IMR-90 (cell line): ENCODE data around the gene SCAF11. TPM values are rescaled to one million over a fixed set of nuclear protein-coding genes. Genes with fewer than 3 reads are reported as not detected.

ENCODE experiments used
- ATAC-seq: fragments of 200-7000 bp; cut with Tn5 transposase; 2 replicates; pipeline ENCODE4 v1.9.1; 2020; ENCODE audit warnings: low read depth, mild to moderate bottlenecking, moderate library complexity
- BruUV-seq: library from RNA; stranded (reverse); fragments of 400-500 nt; replicated peaks from 2 replicates; lab custom pipeline; 2021; lab: Mats Ljungman, UMichigan
- CTCF ChIA-PET: fragments of 300-600 bp; formaldehyde crosslinking; extraction: SDS; loops from one replicate; lab custom pipeline; 2021; ENCODE audit warnings: antibody characterized with exemption; lab: Yijun Ruan, JAX
- POLR2A ChIA-PET: fragments of 300-600 bp; sonication (Branson Sonifier 250); formaldehyde crosslinking; loops from one replicate; lab custom pipeline; 2022; ENCODE audit warnings: antibody characterized with exemption; ENCODE audit not compliant: unreplicated experiment; lab: Charles Lee
- DNase-seq: peaks from one replicate; pipeline ENCODE4 v3.0.0; 2013
- H2AFZ ChIP-seq: replicated peaks from 2 replicates; pipeline ENCODE3; 2013; ENCODE audit warnings: low read length, mild to moderate bottlenecking; ENCODE audit not compliant: poor library complexity
- H2AK5ac ChIP-seq: 2 replicates; pipeline ENCODE4 v1.6.1; 2013; ENCODE audit warnings: low read depth, low read length, inconsistent platforms
- H2AK9ac ChIP-seq: replicated peaks from 2 replicates; pipeline ENCODE3; 2013; ENCODE audit warnings: mild to moderate bottlenecking, low read depth, low read length, moderate library complexity; ENCODE audit not compliant: poor library complexity
- H2BK120ac ChIP-seq: 2 replicates; pipeline ENCODE4 v1.6.1; 2013; ENCODE audit warnings: low read depth, low read length, inconsistent platforms
- H2BK15ac ChIP-seq: 3 replicates; pipeline ENCODE4 v1.6.1; 2013; ENCODE audit warnings: low read depth, low read length, inconsistent platforms
- H2BK20ac ChIP-seq: 2 replicates; pipeline ENCODE4 v1.6.1; 2013; ENCODE audit warnings: low read depth, mild to moderate bottlenecking, inconsistent platforms, low read length, moderate library complexity
- H2BK5ac ChIP-seq: 2 replicates; pipeline ENCODE4 v1.6.1; 2013; ENCODE audit warnings: mild to moderate bottlenecking, low read depth, low read length, inconsistent platforms; ENCODE audit not compliant: poor library complexity, severe bottlenecking
- H3K14ac ChIP-seq: replicated peaks from 2 replicates; pipeline ENCODE4 v1.6.1; 2013; ENCODE audit warnings: low read depth, low read length, inconsistent platforms
- H3K18ac ChIP-seq: 2 replicates; pipeline ENCODE4 v1.6.1; 2013; ENCODE audit warnings: low read depth, low read length, control low read depth
- H3K23ac ChIP-seq: 2 replicates; pipeline ENCODE4 v1.6.1; 2013; ENCODE audit warnings: low read depth, low read length, inconsistent platforms
- H3K27ac ChIP-seq: 2 replicates; pipeline ENCODE4 v1.5.1; 2013; ENCODE audit warnings: mild to moderate bottlenecking, control low read depth, low read length; ENCODE audit not compliant: insufficient read depth
- H3K27me3 ChIP-seq: 2 replicates; pipeline ENCODE4 v1.6.1; 2013; ENCODE audit warnings: low read length; ENCODE audit not compliant: control insufficient read depth, insufficient read depth
- H3K36me3 ChIP-seq: 2 replicates; pipeline ENCODE4 v1.6.1; 2013; ENCODE audit warnings: low read length, mixed read lengths; ENCODE audit not compliant: control insufficient read depth, insufficient read depth
- H3K4ac ChIP-seq: 2 replicates; pipeline ENCODE4 v1.6.1; 2013; ENCODE audit warnings: low read depth, low read length, inconsistent platforms
- H3K4me1 ChIP-seq: 2 replicates; pipeline ENCODE4 v1.6.1; 2013; ENCODE audit warnings: low read length, mixed read lengths; ENCODE audit not compliant: control insufficient read depth, insufficient read depth
- H3K4me2 ChIP-seq: 2 replicates; pipeline ENCODE4 v1.6.1; 2013; ENCODE audit warnings: low read depth, mild to moderate bottlenecking, control low read depth, low read length, moderate library complexity
- H3K4me3 ChIP-seq: 2 replicates; pipeline ENCODE4 v1.5.1; 2013; ENCODE audit warnings: low read depth, mild to moderate bottlenecking, control low read depth, low read length, moderate library complexity; ENCODE audit not compliant: insufficient read depth
- H3K56ac ChIP-seq: 2 replicates; pipeline ENCODE4 v1.6.1; 2013; ENCODE audit warnings: low read length, inconsistent platforms; ENCODE audit not compliant: insufficient read depth; ENCODE audit errors: extremely low read depth
- H3K79me1 ChIP-seq, 2 experiments: 2 replicates each; pipeline ENCODE4 v1.6.1; 2013; ENCODE audit warnings: low read length in 2 of 2, inconsistent platforms in 1 of 2, low read depth in 1 of 2
- H3K9ac ChIP-seq: 2 replicates; pipeline ENCODE4 v1.6.1; 2013; ENCODE audit warnings: low read depth, low read length, control low read depth
- H3K9me1 ChIP-seq: 2 replicates; pipeline ENCODE4 v1.6.1; 2013; ENCODE audit warnings: low read length, inconsistent platforms; ENCODE audit not compliant: insufficient read depth
- H3K9me3 ChIP-seq: 2 replicates; pipeline ENCODE4 v1.6.1; 2013; ENCODE audit warnings: low read length; ENCODE audit not compliant: control insufficient read depth, insufficient read depth
- H4K20me1 ChIP-seq: 2 replicates; pipeline ENCODE4 v1.6.1; 2013; ENCODE audit warnings: low read length, inconsistent platforms; ENCODE audit not compliant: insufficient read depth
- H4K5ac ChIP-seq: 2 replicates; pipeline ENCODE4 v1.6.1; 2013; ENCODE audit warnings: mild to moderate bottlenecking, low read depth, low read length, control low read depth
- H4K8ac ChIP-seq, 2 experiments: 2 replicates each; pipeline ENCODE4 v1.6.1; 2013; ENCODE audit warnings: low read depth in 2 of 2, low read length in 2 of 2, control low read depth in 1 of 2, inconsistent platforms in 1 of 2
- H4K91ac ChIP-seq: 2 replicates; pipeline ENCODE4 v1.6.1; 2013; ENCODE audit warnings: low read depth, low read length, inconsistent platforms; ENCODE audit not compliant: insufficient read depth
- CHD1 ChIP-seq: IDR thresholded peaks from 2 replicates; pipeline ENCODE4 v1.6.1; 2012; ENCODE audit warnings: low read depth, low read length, improper control_type of control experiment
- MAFK ChIP-seq: IDR thresholded peaks from 2 replicates; pipeline ENCODE4 v1.6.1; 2012; ENCODE audit warnings: low read depth, low read length, improper control_type of control experiment
- MAZ ChIP-seq: IDR thresholded peaks from 2 replicates; pipeline ENCODE4 v1.6.1; 2012; ENCODE audit warnings: low read depth, mild to moderate bottlenecking, low read length, improper control_type of control experiment, moderate library complexity, borderline replicate concordance
- MXI1 ChIP-seq: IDR thresholded peaks from 2 replicates; pipeline ENCODE4 v1.6.1; 2012; ENCODE audit warnings: low read depth, mild to moderate bottlenecking, low read length, moderate library complexity, borderline replicate concordance
- NFE2L2 ChIP-seq: fragments of 150-350 bp; IDR thresholded peaks from 2 replicates; pipeline ENCODE4 v1.6.1; 2016; ENCODE audit warnings: low read depth, mild to moderate bottlenecking, low read length
- RAD21 ChIP-seq: IDR thresholded peaks from 2 replicates; pipeline ENCODE4 v1.6.1; 2012; ENCODE audit warnings: low read length, improper control_type of control experiment
- RFX5 ChIP-seq: IDR thresholded peaks from 2 replicates; pipeline ENCODE4 v1.8.0; 2012; ENCODE audit warnings: low read depth, mild to moderate bottlenecking, low read length, moderate library complexity
- SMC3 ChIP-seq: fragments of 150-350 bp; IDR thresholded peaks from 2 replicates; pipeline ENCODE4 v1.6.1; 2016; ENCODE audit warnings: low read depth, mild to moderate bottlenecking, antibody characterized with exemption, low read length, moderate library complexity
- USF2 ChIP-seq: fragments of 150-350 bp; IDR thresholded peaks from 2 replicates; pipeline ENCODE4 v1.6.1; 2017; ENCODE audit warnings: mild to moderate bottlenecking, antibody characterized with exemption, low read length, low read depth
- WGBS, 2 experiments: methylation state at CpG; one replicate each; pipeline versions ENCODE4 v1.1.5 to v1.1.7; 2013; ENCODE audit warnings: missing lambda C conversion rate in 2 of 2; ENCODE audit not compliant: insufficient read length in 1 of 2; ENCODE audit errors: extremely low coverage in 2 of 2; 5-methylcytosine and 5-hydroxymethylcytosine counted together
- dilution Hi-C: fragments of 300-500 bp; cut with HindIII; formaldehyde crosslinking; loops from one replicate; pipeline ENCODE4 v1.14.3; 2018; ENCODE audit warnings: low sequenced_read_pairs; ENCODE audit not compliant: unreplicated experiment
- in situ Hi-C: fragments of 300-500 bp; cut with MboI; formaldehyde crosslinking; loops from 3 replicates; pipeline ENCODE4 v1.14.3; 2019; ENCODE audit warnings: low sequenced_read_pairs, inconsistent platforms, mixed read lengths
- intact Hi-C: fragments of 100-400 bp; cut with micrococcal nuclease; formaldehyde crosslinking; loops from 2 replicates; pipeline ENCODE4 v1.10.0; 2022
- polyA plus RNA-seq, 3 experiments: library from polyadenylated mRNA; depleted of rRNA; stranded (reverse); fragments of >200 nt; gene quantifications; 2 replicates each; pipeline ENCODE4 v1.2.3, GENCODE V29; 2012; ENCODE audit warnings: low replicate concordance in 1 of 3
- total RNA-seq: library from RNA; depleted of rRNA; stranded (reverse); fragments of >200 nt; gene quantifications from 2 replicates; pipeline ENCODE4 v1.2.3, GENCODE V29; 2012

Gene SCAF11
- total and polyA plus RNA-seq, 2 of the 4 experiments (the other 2 are of a cell fraction) = 33.9 to 70.4 TPM

- no peak overlapping the region for H2AK5ac ChIP-seq
- no peak for DNase-seq
- H3K9me3 ChIP-seq = peaks cover 2% of the 10 kb centered on the region; the same call in 1 of the 2 replicates
- peaks cover 14 to 18% of the 10 kb centered on the region in 2 experiments; a peak in 3 of 4 replicates for H3K79me1 ChIP-seq
- no peak overlapping the region for H2BK20ac ChIP-seq
- no peak overlapping the region for H4K91ac ChIP-seq
- H4K8ac ChIP-seq = no peak overlapping the region
- intact Hi-C loops = no loop called here
- no peak overlapping the region for H2BK5ac ChIP-seq
- no peak overlapping the region for H3K4me3 ChIP-seq
- peaks cover 9% of the 10 kb centered on the region for H3K9me1 ChIP-seq
- dilution Hi-C loops = no loop called here
- H3K36me3 ChIP-seq = peaks cover 5% of the 10 kb centered on the region; the same call in 1 of the 2 replicates
- H3K14ac ChIP-seq = no peak overlapping the region
- no peak overlapping the region for H3K4me2 ChIP-seq
- in situ Hi-C loops = no loop called here
- no peak for TF ChIP-seq SMC3
- no peak for TF ChIP-seq RFX5
- no peak for TF ChIP-seq NFE2L2
- TF ChIP-seq CHD1 = no peak
- TF ChIP-seq MXI1 = no peak
- TF ChIP-seq USF2 = no peak
- TF ChIP-seq RAD21 = no peak
- no peak for TF ChIP-seq MAZ
- no peak for TF ChIP-seq MAFK
- H3K4me1 ChIP-seq = peaks cover 2% of the 10 kb centered on the region; the same call in 1 of the 2 replicates
- H2BK15ac ChIP-seq = no peak overlapping the region
- H3K27me3 ChIP-seq = no peaks in the 10 kb centered on the region
- no peak overlapping the region for H3K27ac ChIP-seq
- POLR2A ChIA-PET = no interaction called here
- no peak overlapping the region for H3K18ac ChIP-seq
- no peak overlapping the region for H4K5ac ChIP-seq
- ATAC-seq = no peak
- no peaks in the 10 kb centered on the region for H4K20me1 ChIP-seq
- H3K23ac ChIP-seq = no peak overlapping the region
- no peak overlapping the region for H3K4ac ChIP-seq
- no peak overlapping the region for H2BK120ac ChIP-seq
- H2AK9ac ChIP-seq = no peak overlapping the region
- H3K9ac ChIP-seq = no peak overlapping the region
- H2AFZ ChIP-seq = no peak overlapping the region
- CTCF ChIA-PET = interaction anchor here (0.6 kb wide), 1 partner anchor 118 kb away, joined by 3 read pairs; no protein-coding TSS in a partner anchor
- WGBS, 2 experiments = no CpG with 5 or more reads among the region's 1 CpG
- BruUV-seq = no TSS peak
- no peak overlapping the region for H3K56ac ChIP-seq
These were observed 107.2 kb downstream of the SCAF11 start for GRCh38 chr12:45883187-45883586.
